ENCODE results near the gene ABI3.

ABI3 gene

GRCh38 chr17:49249890-49250522 is 39.5 kb downstream of the ABI3 start:
- Histone ChIP-seq H3K27ac (ENCODE audit: low read length) (no peak overlapping the region), H3K4me2 (ENCODE audit: low read length) (no peak overlapping the region), H3K79me2 (ENCODE audit: low read length) (no peaks in the 10 kb centered on the region), H2AFZ (ENCODE audit: low read depth, low read length) (no peak overlapping the region), H3K9me3 (ENCODE audit: insufficient read depth, low read length) (no peaks in the 10 kb centered on the region), H3K4me1 (ENCODE audit: low read length) (no peaks in the 10 kb centered on the region), H4K20me1 (ENCODE audit: insufficient read depth, low read length) (no peaks in the 10 kb centered on the region), H3K36me3 (replicated peaks; ENCODE audit: low read depth, low read length) (no peaks in the 10 kb centered on the region), H3K9ac (ENCODE audit: low read length) (no peak overlapping the region), H3K27me3 (ENCODE audit: low read depth, low read length) (peaks cover 4% of the 10 kb centered on the region; the same call in 1 of the 2 replicates), H3K4me3 (ENCODE audit: low read length) (no peak overlapping the region)
- TF ChIP-seq EZH2phosphoT487 (IDR thresholded peaks at IDR 0.05; ENCODE audit: low read depth) (no peak), CTCF (IDR thresholded peaks at IDR 0.05; ENCODE audit: low read depth, low read length) (no peak)

GRCh38 chr17:49252148-49252695 is 41.7 kb downstream of the ABI3 start:
- H4K20me1 ChIP-seq (ENCODE audit: insufficient read depth, low read length): no peaks in the 10 kb centered on the region
- H3K27ac ChIP-seq (ENCODE audit: low read length): no peak overlapping the region
- no peak overlapping the region for H3K4me3 ChIP-seq (ENCODE audit: low read length)
- H3K9me3 ChIP-seq (ENCODE audit: insufficient read depth, low read length): no peaks in the 10 kb centered on the region
- TF ChIP-seq CTCF (IDR thresholded peaks at IDR 0.05; ENCODE audit: low read depth, low read length) (no peak), EZH2phosphoT487 (IDR thresholded peaks at IDR 0.05; ENCODE audit: low read depth) (no peak)
- no peak overlapping the region for H3K4me2 ChIP-seq (ENCODE audit: low read length)
- no peaks in the 10 kb centered on the region for H3K79me2 ChIP-seq (ENCODE audit: low read length)
- no peaks in the 10 kb centered on the region for H3K36me3 ChIP-seq (replicated peaks; ENCODE audit: low read depth, low read length)
- H3K27me3 ChIP-seq (ENCODE audit: low read depth, low read length): peaks cover 4% of the 10 kb centered on the region; the same call in 1 of the 2 replicates
- no peaks in the 10 kb centered on the region for H3K4me1 ChIP-seq (ENCODE audit: low read length)
- no peak overlapping the region for H2AFZ ChIP-seq (ENCODE audit: low read depth, low read length)
- no peak overlapping the region for H3K9ac ChIP-seq (ENCODE audit: low read length)

DNA sequence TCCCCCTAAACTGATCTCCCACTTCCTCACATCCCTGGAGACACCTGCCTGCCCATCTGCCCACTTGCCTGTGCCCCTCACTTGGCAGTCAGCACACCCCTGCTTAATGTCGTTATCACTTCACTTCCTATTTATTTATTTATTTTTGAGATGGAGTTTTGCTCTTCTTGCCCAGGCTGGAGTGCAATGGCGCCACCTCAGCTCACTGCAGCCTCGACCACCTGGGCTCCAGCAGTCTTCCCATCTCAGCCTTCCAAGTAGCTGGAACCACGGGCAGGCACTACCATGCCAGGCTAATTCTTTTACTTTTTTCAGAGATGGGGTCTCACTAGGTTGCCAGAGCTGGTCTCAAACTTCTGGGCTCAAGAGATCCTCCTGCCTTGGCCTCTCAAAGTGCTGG is 43.6 kb downstream of the ABI3 start:
- no peaks in the 10 kb centered on the region for H3K9me3 ChIP-seq (ENCODE audit: insufficient read depth, low read length)
- no peaks in the 10 kb centered on the region for H3K36me3 ChIP-seq (replicated peaks; ENCODE audit: low read depth, low read length)
- H3K27ac ChIP-seq (ENCODE audit: low read length): no peak overlapping the region
- no peaks in the 10 kb centered on the region for H4K20me1 ChIP-seq (ENCODE audit: insufficient read depth, low read length)
- H3K4me1 ChIP-seq (ENCODE audit: low read length): no peaks in the 10 kb centered on the region
- no peaks in the 10 kb centered on the region for H3K79me2 ChIP-seq (ENCODE audit: low read length)
- H3K4me2 ChIP-seq (ENCODE audit: low read length): no peak overlapping the region
- H3K27me3 ChIP-seq (ENCODE audit: low read depth, low read length): no peaks in the 10 kb centered on the region
- no peak overlapping the region for H3K9ac ChIP-seq (ENCODE audit: low read length)
- no peak overlapping the region for H3K4me3 ChIP-seq (ENCODE audit: low read length)
- H2AFZ ChIP-seq (ENCODE audit: low read depth, low read length): no peak overlapping the region
- TF ChIP-seq EZH2phosphoT487 (IDR thresholded peaks at IDR 0.05; ENCODE audit: low read depth) (no peak), CTCF (IDR thresholded peaks at IDR 0.05; ENCODE audit: low read depth, low read length) (no peak)

DNA sequence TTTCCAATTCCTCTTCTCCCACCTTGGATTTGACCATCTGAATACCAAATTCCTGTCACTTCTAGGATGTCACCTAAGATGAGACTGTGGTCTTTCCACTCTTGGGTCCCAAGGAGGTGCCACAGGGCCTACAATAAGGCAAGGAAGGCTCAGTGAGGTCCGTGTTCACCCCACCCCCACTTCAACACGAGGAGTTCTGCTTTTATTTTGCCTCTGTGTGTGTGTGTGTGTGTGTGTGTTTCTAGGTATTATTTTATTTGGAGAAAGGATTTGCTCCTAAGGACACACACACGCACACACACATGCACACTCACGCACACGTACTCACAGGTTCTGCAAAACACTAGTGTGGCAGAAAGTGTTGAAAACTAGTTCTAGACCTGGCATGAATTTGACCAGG is 44.6 kb downstream of the ABI3 start:
- Histone ChIP-seq H3K36me3 (replicated peaks; ENCODE audit: low read depth, low read length) (no peaks in the 10 kb centered on the region), H3K27ac (ENCODE audit: low read length) (no peak overlapping the region), H3K4me3 (ENCODE audit: low read length) (no peak overlapping the region), H3K9me3 (ENCODE audit: insufficient read depth, low read length) (no peaks in the 10 kb centered on the region), H3K4me2 (ENCODE audit: low read length) (no peak overlapping the region), H4K20me1 (ENCODE audit: insufficient read depth, low read length) (no peaks in the 10 kb centered on the region), H3K27me3 (ENCODE audit: low read depth, low read length) (no peaks in the 10 kb centered on the region), H2AFZ (ENCODE audit: low read depth, low read length) (no peak overlapping the region), H3K9ac (ENCODE audit: low read length) (no peak overlapping the region), H3K4me1 (ENCODE audit: low read length) (peaks cover 3% of the 10 kb centered on the region; the same call in 1 of the 2 replicates), H3K79me2 (ENCODE audit: low read length) (no peaks in the 10 kb centered on the region)
- TF ChIP-seq CTCF (IDR thresholded peaks at IDR 0.05; ENCODE audit: low read depth, low read length) (no peak), EZH2phosphoT487 (IDR thresholded peaks at IDR 0.05; ENCODE audit: low read depth) (no peak)
